ENCODE results near the gene RANBP3L.

The RANBP3L gene

DNA sequence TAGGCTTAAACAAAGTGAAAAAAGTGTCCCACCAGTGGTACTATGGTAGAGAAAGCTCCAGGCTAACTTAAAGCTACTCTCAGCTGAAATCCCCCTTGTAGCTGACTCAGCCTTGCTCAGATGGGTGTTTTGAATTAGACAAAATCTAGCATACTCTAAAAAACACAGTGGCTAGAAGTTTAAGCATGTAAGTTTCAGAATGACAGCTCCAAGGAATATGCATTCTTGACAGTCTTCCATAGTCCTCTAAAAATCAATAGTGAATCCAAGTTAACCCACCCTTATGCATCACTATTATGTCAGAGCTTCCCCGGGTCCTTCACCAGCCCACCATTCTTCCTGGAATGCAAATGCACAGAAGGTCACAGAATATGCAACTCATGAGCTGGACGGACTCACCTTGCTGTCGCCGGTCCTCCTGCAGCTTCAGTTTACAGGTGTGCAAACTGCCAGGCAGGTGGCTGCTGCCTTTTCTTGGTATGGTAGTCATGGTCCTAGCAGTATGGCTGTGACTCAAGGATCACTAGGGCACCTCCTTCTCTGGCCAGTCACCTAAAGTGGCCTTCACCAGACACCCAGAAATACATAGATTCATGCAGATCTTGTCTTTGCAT lies 668 bp downstream of the RANBP3L start:
- H3K9me2 ChIP-seq (replicated peaks; ENCODE audit: insufficient read depth, low read length): no peaks in the 10 kb centered on the region
- H3K79me2 ChIP-seq (ENCODE audit: insufficient read depth, low read length): no peaks in the 10 kb centered on the region
- no peaks in the 10 kb centered on the region for H3K36me3 ChIP-seq (ENCODE audit: low read length)
- no peak for TF ChIP-seq EZH2phosphoT487 (conservative IDR thresholded peaks at IDR 0.05; ENCODE audit: low read length)
- TF ChIP-seq, protein P1, sequence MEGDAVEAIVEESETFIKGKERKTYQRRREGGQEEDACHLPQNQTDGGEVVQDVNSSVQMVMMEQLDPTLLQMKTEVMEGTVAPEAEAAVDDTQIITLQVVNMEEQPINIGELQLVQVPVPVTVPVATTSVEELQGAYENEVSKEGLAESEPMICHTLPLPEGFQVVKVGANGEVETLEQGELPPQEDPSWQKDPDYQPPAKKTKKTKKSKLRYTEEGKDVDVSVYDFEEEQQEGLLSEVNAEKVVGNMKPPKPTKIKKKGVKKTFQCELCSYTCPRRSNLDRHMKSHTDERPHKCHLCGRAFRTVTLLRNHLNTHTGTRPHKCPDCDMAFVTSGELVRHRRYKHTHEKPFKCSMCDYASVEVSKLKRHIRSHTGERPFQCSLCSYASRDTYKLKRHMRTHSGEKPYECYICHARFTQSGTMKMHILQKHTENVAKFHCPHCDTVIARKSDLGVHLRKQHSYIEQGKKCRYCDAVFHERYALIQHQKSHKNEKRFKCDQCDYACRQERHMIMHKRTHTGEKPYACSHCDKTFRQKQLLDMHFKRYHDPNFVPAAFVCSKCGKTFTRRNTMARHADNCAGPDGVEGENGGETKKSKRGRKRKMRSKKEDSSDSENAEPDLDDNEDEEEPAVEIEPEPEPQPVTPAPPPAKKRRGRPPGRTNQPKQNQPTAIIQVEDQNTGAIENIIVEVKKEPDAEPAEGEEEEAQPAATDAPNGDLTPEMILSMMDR (IDR thresholded peaks at IDR 0.05; ENCODE audit: insufficient read depth, low read length, poor library complexity, severe bottlenecking): no peak
- 0 out of 2 replicates have a peak, but pooled peaks cover under 1% of the 10 kb centered on the region for H3K27me3 ChIP-seq (ENCODE audit: low read length)
- H3K27ac ChIP-seq (ENCODE audit: low read depth, low read length): no peak overlapping the region
- no peak overlapping the region for H3K4me3 ChIP-seq (ENCODE audit: insufficient read depth, low read length, poor library complexity, severe bottlenecking)
- H3K4me2 ChIP-seq (ENCODE audit: low read depth, low read length, poor library complexity, severe bottlenecking): no peak overlapping the region
- no peaks in the 10 kb centered on the region for H3K9me3 ChIP-seq (ENCODE audit: insufficient read depth, low read length)
- no peaks in the 10 kb centered on the region for H3F3A ChIP-seq (ENCODE audit: insufficient read depth)
- H2AFZ ChIP-seq (ENCODE audit: low read depth, low read length, severe bottlenecking): no peak overlapping the region
- H3K9ac ChIP-seq (ENCODE audit: low read length): no peak overlapping the region
- no peaks in the 10 kb centered on the region for H4K20me1 ChIP-seq (ENCODE audit: low read depth, low read length)

DNA sequence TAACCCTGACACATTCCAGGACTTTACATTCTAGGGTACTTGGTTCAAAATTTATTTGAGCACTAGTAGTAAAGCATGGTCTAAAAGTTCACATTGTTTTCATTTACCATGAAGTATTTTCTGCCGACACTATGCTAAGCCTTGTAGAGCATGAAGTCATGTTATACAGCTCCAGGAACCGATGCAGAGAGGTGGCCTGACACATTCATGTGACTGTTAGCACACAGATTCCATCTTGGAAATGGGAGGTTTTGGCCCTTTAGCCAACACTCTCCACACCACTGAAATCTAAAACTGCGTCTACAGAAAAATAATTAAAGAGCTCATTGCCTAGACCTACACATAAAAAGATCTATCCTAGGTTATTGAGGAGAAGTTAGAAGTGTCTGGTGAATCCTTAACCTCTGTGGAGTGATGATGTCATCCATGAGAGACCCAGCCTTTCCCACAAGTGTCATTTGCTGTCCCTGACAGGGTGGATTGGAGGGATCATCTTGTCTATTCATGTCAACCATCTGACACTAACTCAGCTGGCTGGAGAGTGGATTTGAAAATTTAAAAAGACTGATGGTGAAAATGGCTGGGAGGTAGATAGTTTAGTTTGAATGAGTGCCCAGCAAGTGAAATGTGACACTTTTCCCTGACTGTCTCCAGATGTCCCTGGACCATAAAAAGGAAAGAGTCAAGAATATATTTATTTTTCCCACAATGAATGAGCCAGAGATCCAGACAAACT lies 1.3 kb downstream of the RANBP3L start:
- TF ChIP-seq EZH2phosphoT487 (conservative IDR thresholded peaks at IDR 0.05; ENCODE audit: low read length): no peak
- TF ChIP-seq, protein P1 (IDR thresholded peaks at IDR 0.05; ENCODE audit: insufficient read depth, low read length, poor library complexity, severe bottlenecking): no peak
- H3K27me3 ChIP-seq (ENCODE audit: low read length): 0 out of 2 replicates have a peak, but pooled peaks cover 4% of the 10 kb centered on the region
- H3K36me3 ChIP-seq (ENCODE audit: low read length): no peaks in the 10 kb centered on the region
- H3K9me2 ChIP-seq (replicated peaks; ENCODE audit: insufficient read depth, low read length): no peaks in the 10 kb centered on the region
- H3F3A ChIP-seq (ENCODE audit: insufficient read depth): no peaks in the 10 kb centered on the region
- no peak overlapping the region for H3K27ac ChIP-seq (ENCODE audit: low read depth, low read length)
- no peak overlapping the region for H3K9ac ChIP-seq (ENCODE audit: low read length)
- no peaks in the 10 kb centered on the region for H3K9me3 ChIP-seq (ENCODE audit: insufficient read depth, low read length)
- no peaks in the 10 kb centered on the region for H3K79me2 ChIP-seq (ENCODE audit: insufficient read depth, low read length)
- H4K20me1 ChIP-seq (ENCODE audit: low read depth, low read length): no peaks in the 10 kb centered on the region
- no peak overlapping the region for H2AFZ ChIP-seq (ENCODE audit: low read depth, low read length, severe bottlenecking)
- no peak overlapping the region for H3K4me3 ChIP-seq (ENCODE audit: insufficient read depth, low read length, poor library complexity, severe bottlenecking)
- H3K4me2 ChIP-seq (ENCODE audit: low read depth, low read length, poor library complexity, severe bottlenecking): no peak overlapping the region

DNA sequence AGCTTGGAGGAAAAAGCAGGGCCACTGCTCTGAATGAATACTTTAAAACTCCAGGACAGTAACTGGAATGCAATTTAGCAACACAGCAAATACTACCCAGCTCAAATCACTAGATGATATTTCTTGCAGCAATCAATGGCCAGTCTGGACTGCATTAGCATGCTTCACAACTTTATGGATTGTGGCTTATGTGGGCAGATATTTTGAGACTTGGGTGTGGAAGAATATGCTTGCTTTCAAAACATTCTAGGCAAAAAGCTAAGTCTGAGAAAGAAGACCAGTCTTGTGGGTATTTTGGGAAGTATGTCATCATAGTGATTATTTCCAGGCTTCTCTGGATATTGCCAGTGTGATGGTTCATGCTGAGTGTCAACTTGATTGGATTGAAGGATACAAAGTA lies 3.1 kb downstream of the RANBP3L start:
- Histone ChIP-seq H3K4me2 (ENCODE audit: low read depth, low read length, poor library complexity, severe bottlenecking) (no peak overlapping the region), H3K9ac (ENCODE audit: low read length) (no peak overlapping the region), H3K27ac (ENCODE audit: low read depth, low read length) (no peak overlapping the region)

More for the DNA sequence above, 3.1 kb downstream of the RANBP3L start:
- no peak for TF ChIP-seq EZH2phosphoT487 (conservative IDR thresholded peaks at IDR 0.05; ENCODE audit: low read length)
- TF ChIP-seq, protein P1 (IDR thresholded peaks at IDR 0.05; ENCODE audit: insufficient read depth, low read length, poor library complexity, severe bottlenecking): no peak
- Histone ChIP-seq H3K9me3 (ENCODE audit: insufficient read depth, low read length) (no peaks in the 10 kb centered on the region), H3K4me3 (ENCODE audit: insufficient read depth, low read length, poor library complexity, severe bottlenecking) (no peak overlapping the region), H3K27me3 (ENCODE audit: low read length) (0 out of 2 replicates have a peak, but pooled peaks cover 4% of the 10 kb centered on the region), H4K20me1 (ENCODE audit: low read depth, low read length) (no peaks in the 10 kb centered on the region), H3K36me3 (ENCODE audit: low read length) (no peaks in the 10 kb centered on the region), H3F3A (ENCODE audit: insufficient read depth) (no peaks in the 10 kb centered on the region), H2AFZ (ENCODE audit: low read depth, low read length, severe bottlenecking) (no peak overlapping the region), H3K79me2 (ENCODE audit: insufficient read depth, low read length) (no peaks in the 10 kb centered on the region), H3K9me2 (replicated peaks; ENCODE audit: insufficient read depth, low read length) (no peaks in the 10 kb centered on the region)

Measured in SU-DHL-6 (cell line).